ENCODE data around the gene ZBTB16. TPM values are rescaled to one million over a fixed set of nuclear protein-coding genes. Genes with fewer than 3 reads are reported as not detected.

Gene ZBTB16
- polyA plus RNA-seq, 3 donors, result 4.1 to 12.3 (median 8.3) TPM

GRCh38 chr11:114233755-114234154 is 174.2 kb downstream of the ZBTB16 start:
- Histone ChIP-seq H4K20me1 (ENCODE audit: insufficient read depth, low read length) (peaks cover 18% of the 10 kb centered on the region), H3K4me2 (replicated peaks; ENCODE audit: extremely low read depth, low read length, poor library complexity, severe bottlenecking) (no peak overlapping the region), H3K36me3 (replicated peaks in 1 of 2; ENCODE audit: control insufficient read depth in 1 of 2, insufficient read depth in 2 of 2, low read length in 2 of 2) (no peaks in the 10 kb centered on the region), H2AFZ (ENCODE audit: insufficient read depth, low read depth, low read length, poor library complexity, severe bottlenecking) (no peak overlapping the region), H3K27me3 (ENCODE audit: control insufficient read depth in 2 of 2, insufficient read depth in 2 of 2, low read length in 2 of 2) (no peaks in the 10 kb centered on the region), H3K79me2 (ENCODE audit: insufficient read depth, low read length) (no peaks in the 10 kb centered on the region), H3K27ac (ENCODE audit: low read depth in 1 of 2, low read length in 2 of 2) (no peak overlapping the region), H3K9me3 (replicated peaks in 1 of 2; ENCODE audit: control insufficient read depth in 1 of 2, insufficient read depth in 1 of 2, low read length in 2 of 2) (no peaks in the 10 kb centered on the region), H3K4me1 (ENCODE audit: control insufficient read depth in 1 of 2, insufficient read depth in 2 of 2, low read length in 2 of 2) (no peaks in the 10 kb centered on the region), H3K9ac (ENCODE audit: insufficient read depth, low read length, poor library complexity, severe bottlenecking) (no peak overlapping the region), H3K4me3 (replicated peaks in 1 of 3; ENCODE audit: low read depth in 2 of 3, low read length in 3 of 3) (no peak overlapping the region)
- Mint-ChIP-seq H3K4me3 (no peak overlapping the region), H3K36me3 (no peaks in the 10 kb centered on the region), H3K27me3 (ENCODE audit: low read depth in 3 of 3) (peaks cover 0 to 3% (median 0%) of the 10 kb centered on the region in 3 donors), H3K27ac (peak overlapping the region in 1 of 7 donors; percentile 24), H3K9me3 (no peaks in the 10 kb centered on the region), H3K4me1 (peaks cover 8% of the 10 kb centered on the region)
- TF ChIP-seq, protein P1, sequence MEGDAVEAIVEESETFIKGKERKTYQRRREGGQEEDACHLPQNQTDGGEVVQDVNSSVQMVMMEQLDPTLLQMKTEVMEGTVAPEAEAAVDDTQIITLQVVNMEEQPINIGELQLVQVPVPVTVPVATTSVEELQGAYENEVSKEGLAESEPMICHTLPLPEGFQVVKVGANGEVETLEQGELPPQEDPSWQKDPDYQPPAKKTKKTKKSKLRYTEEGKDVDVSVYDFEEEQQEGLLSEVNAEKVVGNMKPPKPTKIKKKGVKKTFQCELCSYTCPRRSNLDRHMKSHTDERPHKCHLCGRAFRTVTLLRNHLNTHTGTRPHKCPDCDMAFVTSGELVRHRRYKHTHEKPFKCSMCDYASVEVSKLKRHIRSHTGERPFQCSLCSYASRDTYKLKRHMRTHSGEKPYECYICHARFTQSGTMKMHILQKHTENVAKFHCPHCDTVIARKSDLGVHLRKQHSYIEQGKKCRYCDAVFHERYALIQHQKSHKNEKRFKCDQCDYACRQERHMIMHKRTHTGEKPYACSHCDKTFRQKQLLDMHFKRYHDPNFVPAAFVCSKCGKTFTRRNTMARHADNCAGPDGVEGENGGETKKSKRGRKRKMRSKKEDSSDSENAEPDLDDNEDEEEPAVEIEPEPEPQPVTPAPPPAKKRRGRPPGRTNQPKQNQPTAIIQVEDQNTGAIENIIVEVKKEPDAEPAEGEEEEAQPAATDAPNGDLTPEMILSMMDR (IDR thresholded peaks at IDR 0.05), result no peak
- no peak for DNase-seq
- intact Hi-C loops (cut with micrococcal nuclease), result no loop called here
- WGBS (ENCODE audit: insufficient coverage), result 100% methylated on average over 1 of the region's 6 CpGs

DNA sequence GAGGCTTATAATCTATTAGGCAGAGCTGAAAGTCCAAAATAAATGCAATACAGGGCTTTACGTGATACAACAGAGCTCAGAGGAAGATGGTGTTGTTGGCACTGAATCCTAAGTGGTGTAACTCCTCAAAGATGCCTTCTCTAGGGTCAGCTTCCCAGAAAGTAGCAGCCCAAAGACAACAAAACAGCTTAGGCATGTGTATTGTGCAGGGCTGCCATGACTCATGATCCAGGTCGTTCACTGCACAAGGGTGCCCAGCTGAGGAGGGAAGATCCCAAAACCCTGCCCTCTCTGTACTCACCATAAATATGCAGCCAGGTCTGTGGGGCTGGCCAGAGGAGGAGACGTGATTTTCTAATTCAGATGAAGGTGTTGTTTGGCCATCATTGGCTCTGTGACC is 177.3 kb downstream of the ZBTB16 start:
- Mint-ChIP-seq H3K27me3 (ENCODE audit: low read depth in 3 of 3) (peaks cover 0 to 3% (median 0%) of the 10 kb centered on the region in 3 donors), H3K27ac (no peak overlapping the region), H3K36me3 (no peaks in the 10 kb centered on the region), H3K9me3 (no peaks in the 10 kb centered on the region), H3K4me3 (no peak overlapping the region), H3K4me1 (peaks cover 8% of the 10 kb centered on the region)
- TF ChIP-seq, protein P1 (IDR thresholded peaks at IDR 0.05), result no peak
- intact Hi-C loops (cut with micrococcal nuclease), result no loop called here
- Histone ChIP-seq H3K4me1 (ENCODE audit: control insufficient read depth in 1 of 2, insufficient read depth in 2 of 2, low read length in 2 of 2) (no peaks in the 10 kb centered on the region), H3K4me3 (replicated peaks in 1 of 3; ENCODE audit: low read depth in 2 of 3, low read length in 3 of 3) (no peak overlapping the region), H3K9ac (ENCODE audit: insufficient read depth, low read length, poor library complexity, severe bottlenecking) (no peak overlapping the region), H3K79me2 (ENCODE audit: insufficient read depth, low read length) (no peaks in the 10 kb centered on the region), H3K27ac (ENCODE audit: low read depth in 1 of 2, low read length in 2 of 2) (no peak overlapping the region), H4K20me1 (ENCODE audit: insufficient read depth, low read length) (peaks cover 11% of the 10 kb centered on the region), H3K36me3 (replicated peaks in 1 of 2; ENCODE audit: control insufficient read depth in 1 of 2, insufficient read depth in 2 of 2, low read length in 2 of 2) (no peaks in the 10 kb centered on the region), H3K27me3 (ENCODE audit: control insufficient read depth in 2 of 2, insufficient read depth in 2 of 2, low read length in 2 of 2) (no peaks in the 10 kb centered on the region), H3K4me2 (replicated peaks; ENCODE audit: extremely low read depth, low read length, poor library complexity, severe bottlenecking) (no peak overlapping the region), H3K9me3 (replicated peaks in 1 of 2; ENCODE audit: control insufficient read depth in 1 of 2, insufficient read depth in 1 of 2, low read length in 2 of 2) (no peaks in the 10 kb centered on the region), H2AFZ (ENCODE audit: insufficient read depth, low read depth, low read length, poor library complexity, severe bottlenecking) (no peak overlapping the region)
- WGBS (ENCODE audit: insufficient coverage), result no CpG with 5 or more reads among the region's 3 CpGs
- DNase-seq, result no peak
